ENCODE results near the gene PDE3B.

Gene PDE3B

GRCh38 chr11:14892036-14892556 lies 248.5 kb downstream of the PDE3B start, which contains the start of gene CYP2R1:
TSS of gene CYP2R1 (minus strand) at chr11:14892231. CDS start at chr11:14892205, 26 bp downstream.
- DNase-seq, result peak; percentile 96

- DNase-seq, result no peak
These were observed 249.0 kb downstream of the PDE3B start for GRCh38 chr11:14892577-14892976.

GRCh38 chr11:14894657-14895598 lies 251.3 kb downstream of the PDE3B start:
- DNase-seq, result no peak

- no peak for DNase-seq
These were observed 254.8 kb downstream of the PDE3B start for GRCh38 chr11:14898355-14898754.

- no peak for DNase-seq
These were observed 255.3 kb downstream of the PDE3B start for GRCh38 chr11:14898906-14899305.

GRCh38 chr11:14902650-14903350 lies 259.2 kb downstream of the PDE3B start:
- DNase-seq, result no peak

- peak; percentile 83 for DNase-seq
These were observed 261.1 kb downstream of the PDE3B start for GRCh38 chr11:14904745-14905103.

GRCh38 chr11:14905104-14906033 lies 261.8 kb downstream of the PDE3B start:
- DNase-seq, result peak; percentile 84

GRCh38 chr11:14906578-14906977 lies 263.0 kb downstream of the PDE3B start:
- no peak for DNase-seq

GRCh38 chr11:14906993-14907392 lies 263.4 kb downstream of the PDE3B start:
- no peak for DNase-seq

- DNase-seq, result peak; percentile 88
These were observed 264.0 kb downstream of the PDE3B start for GRCh38 chr11:14907411-14908213.

- peak; percentile 57 for DNase-seq
These were observed 264.7 kb downstream of the PDE3B start for GRCh38 chr11:14908214-14908880.

- no peak for DNase-seq
These were observed 270.9 kb downstream of the PDE3B start for GRCh38 chr11:14914536-14914935.

- DNase-seq, result no peak
These were observed 272.8 kb downstream of the PDE3B start for GRCh38 chr11:14916403-14916802.
